Large intestine (tissue), 3 donors: ENCODE results near the gene CTNNA1. TPM values are rescaled to one million over a fixed set of nuclear protein-coding genes. Genes with fewer than 3 reads are reported as not detected.
"Not testable (repeated sequence)": the region's sequence is repeated elsewhere in the genome, so short reads cannot be mapped to it uniquely, and the experiment has no call there.

ENCODE experiments used
- DNase-seq, 2 donors: peaks; one replicate each; pipeline versions ENCODE4 v3.0.0 to v3.0.0-alpha.2; 2013
- H3K27ac ChIP-seq: one replicate; pipeline ENCODE4 v1.5.1; 2013; ENCODE audit warnings: low read length
- H3K27me3 ChIP-seq: 2 replicates; pipeline ENCODE4 v1.6.1; 2013; ENCODE audit warnings: low read length; ENCODE audit not compliant: control insufficient read depth, insufficient read depth
- H3K36me3 ChIP-seq: 2 replicates; pipeline ENCODE4 v1.6.1; 2013; ENCODE audit warnings: low read length; ENCODE audit not compliant: control insufficient read depth, insufficient read depth
- H3K4me1 ChIP-seq: one replicate; pipeline ENCODE4 v1.6.1; 2013; ENCODE audit warnings: low read length; ENCODE audit not compliant: control insufficient read depth, insufficient read depth
- H3K4me3 ChIP-seq: one replicate; pipeline ENCODE4 v1.5.1; 2013; ENCODE audit warnings: low read length
- H3K9me3 ChIP-seq: one replicate; pipeline ENCODE4 v1.6.1; 2013; ENCODE audit warnings: mild to moderate bottlenecking, low read depth, low read length, moderate library complexity; ENCODE audit not compliant: control insufficient read depth
- WGBS: methylation state at CpG from one replicate; pipeline ENCODE4 v1.1.5; 2013; ENCODE audit warnings: low lambda C conversion rate; ENCODE audit not compliant: insufficient coverage; 5-methylcytosine and 5-hydroxymethylcytosine counted together
- polyA plus RNA-seq: library from polyadenylated mRNA; unstranded; fragments of 120-200 nt; gene quantifications from one replicate; pipeline ENCODE4 v1.2.1, GENCODE V29; 2013

CTNNA1 gene
- polyA plus RNA-seq, 1 donor = 287 TPM

DNA sequence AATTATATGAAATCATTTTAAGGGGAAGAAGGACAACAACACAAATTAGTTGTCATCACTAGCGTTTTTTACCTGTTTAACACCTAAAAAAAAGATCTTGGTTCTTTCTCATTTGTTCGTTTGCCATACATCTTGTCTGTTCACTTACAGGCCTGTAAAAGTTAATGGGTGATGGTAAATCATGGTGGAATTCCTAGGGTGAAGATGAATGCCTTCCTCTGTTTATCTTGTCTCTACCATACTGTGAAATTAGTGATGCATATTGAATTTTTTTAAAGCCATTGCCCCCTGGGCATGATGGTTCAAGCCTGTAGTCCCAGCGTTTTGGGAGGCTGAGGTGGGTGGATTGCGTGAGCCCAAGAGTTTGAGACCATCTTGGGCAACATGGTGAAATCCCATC is 75.3 kb downstream of the CTNNA1 start:
- no peak for DNase-seq

DNA sequence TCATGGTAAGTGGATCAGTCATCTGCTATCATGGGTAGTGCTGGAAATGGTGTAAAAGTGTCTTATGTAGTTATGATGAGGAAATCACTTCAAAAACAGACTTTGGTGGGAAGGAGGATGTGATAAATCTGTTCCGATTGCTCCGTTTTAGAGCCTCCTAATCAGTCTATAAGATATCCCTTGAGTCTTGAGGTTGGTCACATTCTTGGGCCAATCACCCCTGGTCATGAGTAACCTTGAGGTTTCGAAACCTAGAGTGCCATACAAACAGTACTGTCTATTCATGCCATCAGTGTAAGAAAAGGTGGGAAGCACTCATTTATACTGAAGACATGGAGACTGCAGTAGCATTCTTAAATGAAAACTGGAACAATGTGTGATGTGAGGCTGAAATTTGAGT is 76.1 kb downstream of the CTNNA1 start:
- no CpG with 5 or more reads among the region's 3 CpGs for WGBS
- no peaks in the 10 kb centered on the region for H3K9me3 ChIP-seq
- peak in 1 of 2 donors; percentile 29 for DNase-seq

More for the DNA sequence above, 75.3 kb downstream of the CTNNA1 start:
- Histone ChIP-seq H3K9me3 (no peaks in the 10 kb centered on the region), H3K27me3 (no peaks in the 10 kb centered on the region), H3K4me1 (no peaks in the 10 kb centered on the region), H3K27ac (no peak overlapping the region), H3K36me3 (peaks cover 50% of the 10 kb centered on the region), H3K4me3 (no peak overlapping the region)
- WGBS = no CpG with 5 or more reads among the region's 4 CpGs

DNA sequence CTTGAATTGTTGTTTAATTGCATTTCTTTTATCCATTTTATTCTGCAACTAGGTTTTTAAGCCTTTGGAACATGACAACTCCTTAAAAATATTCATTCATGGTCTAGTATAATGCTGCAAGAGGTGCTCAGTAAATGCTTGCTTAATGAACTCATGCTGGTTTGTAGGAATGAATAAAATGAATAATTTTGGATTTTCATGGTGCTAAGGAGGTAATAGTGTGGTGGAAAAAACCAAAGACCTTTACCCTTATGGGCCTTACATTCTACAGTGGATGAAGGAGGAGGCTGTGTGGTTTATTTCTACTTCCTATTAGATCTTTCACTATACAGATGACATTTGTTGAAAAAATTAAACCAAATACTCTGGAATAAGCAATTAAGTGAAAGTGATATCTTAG is 78.5 kb downstream of the CTNNA1 start:
- DNase-seq = no peak
- no peak overlapping the region for H3K4me3 ChIP-seq
- peaks cover 4% of the 10 kb centered on the region for H3K9me3 ChIP-seq
- no peak overlapping the region for H3K27ac ChIP-seq
- no peaks in the 10 kb centered on the region for H3K27me3 ChIP-seq
- H3K36me3 ChIP-seq = peaks cover 38% of the 10 kb centered on the region
- H3K4me1 ChIP-seq = no peaks in the 10 kb centered on the region

More for the DNA sequence above, 76.1 kb downstream of the CTNNA1 start:
- H3K27ac ChIP-seq = no peak overlapping the region
- H3K36me3 ChIP-seq = peaks cover 50% of the 10 kb centered on the region
- no peaks in the 10 kb centered on the region for H3K4me1 ChIP-seq
- no peaks in the 10 kb centered on the region for H3K27me3 ChIP-seq
- H3K4me3 ChIP-seq = no peak overlapping the region

DNA sequence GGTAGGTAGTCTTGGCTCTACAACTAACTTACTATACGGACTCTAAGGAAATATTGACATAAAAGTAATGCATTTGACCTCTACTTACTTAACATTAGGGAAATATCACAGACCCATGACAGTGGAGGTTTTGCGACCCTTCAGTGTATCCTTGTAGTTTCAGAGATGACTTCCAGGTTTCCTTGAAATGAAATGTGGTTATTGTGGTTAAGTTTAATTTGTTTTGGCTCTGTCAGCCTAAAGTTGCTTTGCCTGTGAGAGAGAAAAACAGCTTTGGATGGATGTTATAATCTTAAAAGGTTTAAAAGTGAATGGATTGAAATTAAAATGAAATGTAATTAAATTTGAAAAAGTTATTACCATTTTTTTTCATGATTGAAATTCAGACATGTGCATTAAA is 79.0 kb downstream of the CTNNA1 start:
- H3K4me1 ChIP-seq = no peaks in the 10 kb centered on the region
- no peaks in the 10 kb centered on the region for H3K27me3 ChIP-seq
- no peak overlapping the region for H3K4me3 ChIP-seq
- peaks cover 36% of the 10 kb centered on the region for H3K36me3 ChIP-seq
- peaks cover 4% of the 10 kb centered on the region for H3K9me3 ChIP-seq
- H3K27ac ChIP-seq = no peak overlapping the region
- no peak for DNase-seq
- WGBS = 100% methylated on average over 1 of the region's 2 CpGs

GRCh38 chr5:138833080-138833479 is 79.9 kb downstream of the CTNNA1 start:
- DNase-seq = no peak
- no peaks in the 10 kb centered on the region for H3K27me3 ChIP-seq
- H3K4me1 ChIP-seq = no peaks in the 10 kb centered on the region
- H3K36me3 ChIP-seq = peaks cover 29% of the 10 kb centered on the region
- no CpG with 5 or more reads among the region's 2 CpGs for WGBS
- H3K27ac ChIP-seq = no peak overlapping the region
- peaks cover 4% of the 10 kb centered on the region for H3K9me3 ChIP-seq
- H3K4me3 ChIP-seq = no peak overlapping the region

DNA sequence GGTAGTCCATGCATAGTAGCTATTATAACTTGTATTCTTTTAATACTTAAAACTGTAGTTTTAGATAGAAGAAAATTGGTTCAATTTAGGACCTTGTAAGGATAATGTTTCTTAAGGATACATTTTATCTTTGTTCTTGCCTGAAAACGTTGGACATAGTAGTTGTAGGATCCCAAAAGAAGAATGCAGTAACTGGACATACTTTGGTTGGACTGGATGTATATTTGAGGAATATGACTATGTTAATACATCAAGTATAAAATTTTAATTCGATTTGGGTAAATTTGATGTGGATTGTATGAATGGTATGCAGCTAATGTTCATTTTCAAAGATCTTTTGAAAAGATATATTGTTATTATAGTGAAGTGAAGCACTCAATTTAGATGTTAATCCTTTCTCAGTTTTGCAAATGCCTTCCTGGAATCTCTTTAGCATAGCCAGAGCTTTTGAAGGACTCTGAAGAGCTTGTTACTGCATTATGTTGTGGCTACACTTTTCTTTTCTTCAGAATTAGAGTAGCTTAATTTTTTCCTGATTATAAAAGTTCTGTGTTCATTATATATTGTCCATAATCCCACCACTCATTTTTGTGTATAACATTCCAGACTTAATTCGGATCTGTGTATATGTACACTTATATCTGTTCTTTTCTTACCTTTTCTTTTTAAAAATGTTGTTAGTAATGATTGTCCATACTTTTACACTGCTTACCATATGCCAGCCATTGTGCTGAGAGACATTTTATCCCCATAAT is 80.7 kb downstream of the CTNNA1 start:
- peaks cover 23% of the 10 kb centered on the region for H3K36me3 ChIP-seq
- H3K27me3 ChIP-seq = no peaks in the 10 kb centered on the region
- H3K4me3 ChIP-seq = no peak overlapping the region
- no peak overlapping the region for H3K27ac ChIP-seq
- no peak for DNase-seq
- peaks cover 4% of the 10 kb centered on the region for H3K9me3 ChIP-seq
- no peaks in the 10 kb centered on the region for H3K4me1 ChIP-seq
- 21% methylated on average over 3 of the region's 3 CpGs for WGBS

DNA sequence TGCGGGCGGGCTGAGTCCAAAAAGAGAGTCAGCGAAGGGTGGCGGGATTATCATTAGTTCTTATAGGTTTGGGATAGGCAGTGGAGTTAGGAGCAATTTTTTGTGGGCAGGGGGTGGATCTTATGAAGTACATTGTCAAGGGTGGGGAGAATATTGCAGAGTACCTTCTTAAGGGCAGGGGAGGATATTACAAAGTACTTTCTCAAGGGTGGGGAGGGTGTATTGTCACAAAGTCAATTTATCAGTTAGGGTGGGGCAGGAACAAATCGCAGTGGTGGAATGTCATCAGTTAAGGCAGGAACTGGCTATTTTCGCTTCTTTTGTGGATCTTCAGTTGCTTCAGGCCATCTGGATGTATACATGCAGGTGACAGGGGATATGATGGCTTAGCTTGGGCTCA is 81.6 kb downstream of the CTNNA1 start:
- H3K9me3 ChIP-seq, H3K4me1 ChIP-seq, H3K27me3 ChIP-seq, H3K4me3 ChIP-seq, H3K27ac ChIP-seq, DNase-seq: not testable (repeated sequence)
- WGBS = no CpG with 5 or more reads among the region's 6 CpGs
- peaks cover 17% of the 10 kb centered on the region for H3K36me3 ChIP-seq

DNA sequence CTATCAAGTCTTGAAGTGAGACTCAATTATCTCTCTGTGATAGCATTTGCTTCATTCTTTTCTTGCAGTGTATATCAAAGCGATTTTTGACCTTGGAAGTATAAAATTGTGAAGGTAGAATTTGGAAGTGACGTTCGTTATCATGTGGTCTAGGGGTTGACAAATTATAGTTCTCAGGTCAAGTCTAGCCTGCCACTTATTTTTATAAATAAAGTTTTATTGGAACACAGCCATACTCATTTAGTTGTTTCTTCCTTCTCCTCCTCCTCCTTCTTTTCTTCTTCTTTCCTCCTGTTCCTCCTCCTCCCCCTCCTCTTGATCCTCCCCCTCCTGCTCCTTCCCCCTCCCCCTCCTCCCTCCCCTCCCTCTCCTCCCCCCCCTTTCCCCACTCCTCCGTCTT is 83.9 kb downstream of the CTNNA1 start:
- Histone ChIP-seq H3K4me1 (no peaks in the 10 kb centered on the region), H3K9me3 (peaks cover 4% of the 10 kb centered on the region), H3K4me3 (no peak overlapping the region), H3K27ac (no peak overlapping the region), H3K27me3 (no peaks in the 10 kb centered on the region), H3K36me3 (peaks cover 10% of the 10 kb centered on the region)
- 100% methylated on average over 2 of the region's 4 CpGs for WGBS
- no peak for DNase-seq

DNA sequence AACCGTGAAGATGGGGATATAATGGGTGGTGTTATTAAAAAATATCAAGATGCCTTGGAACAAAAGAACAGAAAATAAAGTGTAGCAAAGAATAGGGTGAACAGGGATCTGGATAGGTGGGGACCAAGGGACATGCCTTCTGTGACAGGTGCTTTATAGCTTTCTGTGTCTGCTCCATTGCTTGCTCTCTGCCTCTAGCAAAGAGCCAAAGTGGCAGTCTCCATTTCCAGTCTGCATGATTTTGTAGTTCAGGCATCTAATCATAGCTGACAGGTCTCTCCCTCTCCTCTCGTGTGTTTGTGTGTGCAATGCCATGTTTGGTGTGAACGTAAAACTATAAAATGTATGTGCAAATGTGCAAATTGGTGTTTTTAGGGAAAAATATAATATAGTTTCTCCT is 86.9 kb downstream of the CTNNA1 start:
- H3K9me3 ChIP-seq = no peaks in the 10 kb centered on the region
- H3K27me3 ChIP-seq = no peaks in the 10 kb centered on the region
- H3K27ac ChIP-seq = no peak overlapping the region
- H3K4me3 ChIP-seq = no peak overlapping the region
- H3K36me3 ChIP-seq = peaks cover 3% of the 10 kb centered on the region
- 71% methylated on average over 1 of the region's 3 CpGs for WGBS
- H3K4me1 ChIP-seq = no peaks in the 10 kb centered on the region
- DNase-seq = no peak

DNA sequence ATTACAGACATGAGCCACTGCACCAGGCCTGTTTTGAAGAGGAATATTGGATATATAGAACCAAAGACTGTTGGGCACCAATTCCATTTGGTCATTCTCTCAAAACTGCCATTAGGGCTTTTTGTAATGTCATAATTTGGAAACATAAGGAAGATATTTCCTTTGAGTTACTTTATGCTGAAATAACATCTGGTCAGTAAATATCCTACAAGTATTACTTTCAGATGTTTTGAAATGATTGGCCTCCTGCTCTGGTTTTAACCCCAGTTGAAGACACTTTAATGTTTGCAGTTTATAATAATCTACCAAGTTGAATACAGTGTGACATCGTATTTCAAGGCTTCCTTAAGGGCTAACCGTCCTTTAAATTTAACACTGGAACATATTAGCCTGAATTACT is 88.3 kb downstream of the CTNNA1 start:
- no peaks in the 10 kb centered on the region for H3K9me3 ChIP-seq
- H3K36me3 ChIP-seq = no peaks in the 10 kb centered on the region
- no peaks in the 10 kb centered on the region for H3K27me3 ChIP-seq
- no peak for DNase-seq
- no peaks in the 10 kb centered on the region for H3K4me1 ChIP-seq
- H3K27ac ChIP-seq = no peak overlapping the region
- WGBS = 93% methylated on average over 2 of the region's 2 CpGs
- no peak overlapping the region for H3K4me3 ChIP-seq
